ENCODE measurements around the gene HOXC4. TPM values are rescaled to one million over a fixed set of nuclear protein-coding genes. Genes with fewer than 3 reads are reported as not detected.

Gene HOXC4
- total RNA-seq, 1 experiment from 2014 or later: 9.6 TPM

- no peaks in the 10 kb centered on the region for H3K4me1 ChIP-seq (ENCODE audit: insufficient read depth, low read length, poor library complexity, severe bottlenecking)
- no peaks in the 10 kb centered on the region for H3K36me3 ChIP-seq (ENCODE audit: insufficient read depth, low read length, poor library complexity, severe bottlenecking)
- no peak for DNase-seq (ENCODE audit: low spot score)
- no peak overlapping the region for H3K4me3 ChIP-seq (ENCODE audit: low read depth, low read length, poor library complexity, severe bottlenecking)
- intact Hi-C loops (cut with micrococcal nuclease; ENCODE audit: unreplicated experiment): no loop called here
- no peaks in the 10 kb centered on the region for H3K27me3 ChIP-seq (replicated peaks; ENCODE audit: insufficient read depth, low read depth, low read length, poor library complexity)
- BruUV-seq (replicated peaks): no TSS peak
- POLR2A ChIA-PET (ENCODE audit: low non-redundant PET): interaction anchor here (0.6 kb wide), 1 partner anchor 48 kb away, joined by 24 read pairs; no protein-coding TSS in a partner anchor
- H3K9me3 ChIP-seq (ENCODE audit: low read depth, low read length, poor library complexity, severe bottlenecking): no peaks in the 10 kb centered on the region
- CTCF ChIA-PET: interaction anchor here (1.2 kb wide), 1 partner anchor 136 kb away, joined by 3 read pairs; no protein-coding TSS in a partner anchor
- H3K27ac ChIP-seq (ENCODE audit: low read depth, low read length, poor library complexity, severe bottlenecking): no peak overlapping the region
- TF ChIP-seq EZH2 (IDR thresholded peaks at IDR 0.05; ENCODE audit: borderline replicate concordance, low read depth, low read length, poor library complexity, severe bottlenecking): no peak
- TF ChIP-seq, protein P1, sequence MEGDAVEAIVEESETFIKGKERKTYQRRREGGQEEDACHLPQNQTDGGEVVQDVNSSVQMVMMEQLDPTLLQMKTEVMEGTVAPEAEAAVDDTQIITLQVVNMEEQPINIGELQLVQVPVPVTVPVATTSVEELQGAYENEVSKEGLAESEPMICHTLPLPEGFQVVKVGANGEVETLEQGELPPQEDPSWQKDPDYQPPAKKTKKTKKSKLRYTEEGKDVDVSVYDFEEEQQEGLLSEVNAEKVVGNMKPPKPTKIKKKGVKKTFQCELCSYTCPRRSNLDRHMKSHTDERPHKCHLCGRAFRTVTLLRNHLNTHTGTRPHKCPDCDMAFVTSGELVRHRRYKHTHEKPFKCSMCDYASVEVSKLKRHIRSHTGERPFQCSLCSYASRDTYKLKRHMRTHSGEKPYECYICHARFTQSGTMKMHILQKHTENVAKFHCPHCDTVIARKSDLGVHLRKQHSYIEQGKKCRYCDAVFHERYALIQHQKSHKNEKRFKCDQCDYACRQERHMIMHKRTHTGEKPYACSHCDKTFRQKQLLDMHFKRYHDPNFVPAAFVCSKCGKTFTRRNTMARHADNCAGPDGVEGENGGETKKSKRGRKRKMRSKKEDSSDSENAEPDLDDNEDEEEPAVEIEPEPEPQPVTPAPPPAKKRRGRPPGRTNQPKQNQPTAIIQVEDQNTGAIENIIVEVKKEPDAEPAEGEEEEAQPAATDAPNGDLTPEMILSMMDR (conservative IDR thresholded peaks at IDR 0.05; ENCODE audit: low read depth, low read length): no peak
Measured at GRCh38 chr12:54065677-54066076, 12.0 kb downstream of the HOXC4 start.

DNA sequence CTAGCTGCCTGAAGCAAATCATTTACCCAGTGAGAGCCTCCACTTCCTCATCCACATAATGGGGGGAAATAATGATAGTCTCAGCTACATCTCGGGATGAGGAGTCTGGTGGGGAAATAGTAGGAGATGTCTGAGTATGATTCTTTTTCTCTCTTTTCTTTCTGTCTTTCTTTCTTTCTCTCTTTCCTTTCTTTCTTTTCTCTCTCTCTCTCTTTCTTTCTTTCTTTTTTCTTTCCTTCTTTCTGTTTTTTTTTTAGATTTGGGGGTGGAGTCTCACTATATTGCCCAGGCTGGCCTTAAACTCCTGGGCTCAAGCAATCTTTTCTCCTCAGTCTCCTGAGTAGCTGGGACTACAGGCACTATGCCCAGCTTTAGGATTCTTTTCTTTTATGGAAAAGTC, 12.8 kb downstream of the HOXC4 start:
- H3K4me1 ChIP-seq (ENCODE audit: insufficient read depth, low read length, poor library complexity, severe bottlenecking): no peaks in the 10 kb centered on the region
- ChIA-PET CTCF (interaction anchor here (0.8 kb wide), 1 partner anchor 176 kb away, joined by 5 read pairs; no protein-coding TSS in a partner anchor), POLR2A (ENCODE audit: low non-redundant PET) (no interaction called here)
- intact Hi-C loops (cut with micrococcal nuclease; ENCODE audit: unreplicated experiment): no loop called here
- TF ChIP-seq, protein P1 (conservative IDR thresholded peaks at IDR 0.05; ENCODE audit: low read depth, low read length): no peak
- TF ChIP-seq EZH2 (IDR thresholded peaks at IDR 0.05; ENCODE audit: borderline replicate concordance, low read depth, low read length, poor library complexity, severe bottlenecking): no peak
- H3K4me3 ChIP-seq (ENCODE audit: low read depth, low read length, poor library complexity, severe bottlenecking): no peak overlapping the region
- H3K27me3 ChIP-seq (replicated peaks; ENCODE audit: insufficient read depth, low read depth, low read length, poor library complexity): no peaks in the 10 kb centered on the region
- no peaks in the 10 kb centered on the region for H3K36me3 ChIP-seq (ENCODE audit: insufficient read depth, low read length, poor library complexity, severe bottlenecking)
- no peaks in the 10 kb centered on the region for H3K9me3 ChIP-seq (ENCODE audit: low read depth, low read length, poor library complexity, severe bottlenecking)
- no TSS peak for BruUV-seq (replicated peaks)
- H3K27ac ChIP-seq (ENCODE audit: low read depth, low read length, poor library complexity, severe bottlenecking): no peak overlapping the region
- DNase-seq (ENCODE audit: low spot score): no peak

DNA sequence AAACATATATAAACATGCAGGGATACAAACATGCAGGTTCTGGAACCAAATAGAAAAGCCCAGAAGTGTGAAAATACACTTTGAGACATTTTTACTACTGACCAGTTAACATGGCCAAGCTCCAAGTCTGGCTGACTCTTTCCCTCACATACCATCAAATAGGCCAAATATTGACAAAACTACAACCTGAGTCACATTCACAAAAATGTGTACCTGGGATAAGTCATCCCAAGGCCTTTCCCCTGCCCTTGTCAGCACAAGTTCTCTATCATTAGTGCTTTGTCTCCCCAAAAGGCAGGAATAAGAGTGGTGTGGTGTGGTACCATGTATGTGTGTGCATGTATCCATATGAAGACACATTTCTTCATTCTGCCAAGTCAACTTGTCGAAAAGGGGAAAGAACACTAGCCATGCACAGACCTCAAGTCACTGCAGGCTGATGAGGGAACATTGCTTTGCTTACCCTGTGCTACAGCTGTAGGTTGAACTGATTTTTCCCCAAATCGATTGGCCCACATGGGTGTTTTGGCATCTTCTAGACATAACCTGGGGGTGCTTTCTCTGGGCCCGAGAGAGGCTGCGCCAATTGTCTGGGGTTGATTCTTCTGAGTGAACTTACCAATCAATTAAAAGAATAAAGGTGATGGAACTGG, 14.9 kb downstream of the HOXC4 start:
- Histone ChIP-seq H3K27ac (ENCODE audit: low read depth, low read length, poor library complexity, severe bottlenecking) (no peak overlapping the region), H3K27me3 (replicated peaks; ENCODE audit: insufficient read depth, low read depth, low read length, poor library complexity) (no peaks in the 10 kb centered on the region), H3K9me3 (ENCODE audit: low read depth, low read length, poor library complexity, severe bottlenecking) (no peaks in the 10 kb centered on the region), H3K4me3 (ENCODE audit: low read depth, low read length, poor library complexity, severe bottlenecking) (no peak overlapping the region), H3K4me1 (ENCODE audit: insufficient read depth, low read length, poor library complexity, severe bottlenecking) (no peaks in the 10 kb centered on the region), H3K36me3 (ENCODE audit: insufficient read depth, low read length, poor library complexity, severe bottlenecking) (no peaks in the 10 kb centered on the region)
- ChIA-PET POLR2A (ENCODE audit: low non-redundant PET) (interaction anchor here (0.7 kb wide), 1 partner anchor 75 kb away, joined by 4 read pairs; no protein-coding TSS in a partner anchor), CTCF (no interaction called here)
- intact Hi-C loops (cut with micrococcal nuclease; ENCODE audit: unreplicated experiment): no loop called here
- DNase-seq (ENCODE audit: low spot score): no peak
- no TSS peak for BruUV-seq (replicated peaks)
- TF ChIP-seq, protein P1 (conservative IDR thresholded peaks at IDR 0.05; ENCODE audit: low read depth, low read length): no peak
- TF ChIP-seq EZH2 (IDR thresholded peaks at IDR 0.05; ENCODE audit: borderline replicate concordance, low read depth, low read length, poor library complexity, severe bottlenecking): no peak
